GM18505 (cell line): ENCODE results near the gene TPI1.

Experiments used
- ATAC-seq: cut with Tn5 transposase; IDR thresholded peaks from one replicate; pipeline ENCODE4 v1.9.1; 2021; ENCODE audit not compliant: unreplicated experiment
- POLR2A ChIP-seq: IDR thresholded peaks from 4 replicates; pipeline ENCODE4 v1.6.1; 2011; ENCODE audit warnings: borderline replicate concordance; ENCODE audit not compliant: insufficient read depth, insufficient read length; ENCODE audit errors: extremely low read depth

TPI1 gene

DNA sequence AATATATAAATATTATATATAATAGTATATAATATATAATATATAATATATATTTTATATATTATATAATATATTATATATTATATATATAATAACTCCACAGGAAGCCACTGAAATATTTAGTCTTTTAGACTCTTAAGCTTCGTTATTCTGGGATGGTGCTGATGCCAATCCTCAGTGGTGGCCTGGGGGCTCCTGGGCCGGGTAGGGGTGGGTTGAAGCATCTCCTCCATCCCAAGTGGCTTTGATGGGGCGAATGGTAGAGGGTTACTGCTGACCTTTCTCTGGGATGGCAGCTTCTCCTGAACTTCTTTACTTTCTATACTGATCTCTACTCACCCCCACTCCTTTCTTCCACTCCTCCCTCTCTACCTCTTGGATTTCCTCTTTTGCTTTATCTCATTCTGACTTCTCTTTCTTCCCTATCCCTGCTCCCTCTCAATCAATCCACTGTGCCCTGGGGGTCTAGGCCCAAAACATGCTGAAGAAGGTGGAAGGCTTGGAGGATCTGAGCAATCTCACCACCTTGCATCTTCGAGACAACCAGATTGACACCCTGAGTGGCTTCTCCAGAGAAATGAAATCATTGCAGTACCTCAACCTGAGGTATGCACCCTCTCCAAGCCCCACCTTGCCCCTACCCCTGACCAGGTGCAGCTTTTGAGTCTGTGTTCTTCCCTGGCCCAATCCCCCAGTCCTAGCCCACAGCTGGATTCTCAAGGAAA lies 42.3 kb downstream of the TPI1 start:
- ATAC-seq, result no peak
- TF ChIP-seq POLR2A, result no peak

DNA sequence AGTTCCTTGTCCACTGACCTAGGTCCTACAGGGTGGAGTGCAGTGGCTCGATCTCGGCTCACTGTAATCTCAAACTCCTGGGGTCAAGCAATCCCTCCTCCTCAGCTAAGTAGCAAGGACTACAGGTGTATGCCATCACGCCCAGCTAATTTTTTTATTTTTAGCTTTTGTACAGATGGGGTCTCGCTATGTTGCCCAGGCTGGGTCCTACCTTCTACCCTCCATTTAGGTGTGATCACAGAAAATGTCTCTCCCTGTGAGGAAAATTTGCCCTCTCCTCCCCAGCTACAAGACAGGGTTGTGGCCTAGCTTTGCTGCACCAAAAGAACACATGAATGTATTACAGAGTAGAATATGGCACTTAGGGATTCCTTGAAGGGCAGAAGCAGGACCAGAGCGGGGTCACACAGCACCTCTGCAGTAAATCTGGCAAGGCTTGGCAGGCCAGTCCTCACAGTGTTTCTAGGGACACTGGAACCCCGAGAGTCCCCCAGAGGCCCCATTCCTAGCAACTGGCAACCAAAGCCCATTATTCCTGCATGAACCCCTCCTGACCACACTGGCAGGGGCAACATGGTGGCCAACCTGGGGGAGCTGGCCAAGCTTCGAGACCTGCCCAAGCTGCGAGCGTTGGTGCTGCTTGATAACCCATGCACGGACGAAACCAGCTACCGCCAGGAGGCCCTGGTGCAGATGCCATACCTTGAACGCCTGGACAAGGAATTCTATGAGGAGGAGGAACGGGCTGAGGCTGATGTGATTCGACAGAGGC lies 45.0 kb downstream of the TPI1 start:
- no peak for ATAC-seq
- TF ChIP-seq POLR2A, result no peak

- peak; percentile 54 for TF ChIP-seq POLR2A
- peak; percentile 71 for ATAC-seq
Observed at GRCh38 chr12:6914246-6914946, 47.1 kb downstream of the TPI1 start, which contains the start of gene ENO2. Gene ENO2, plus strand, starts transcription at chr12:6914580. Its CDS starts 1,253 bp downstream, at chr12:6915833.

GRCh38 chr12:6914947-6915788 lies 47.8 kb downstream of the TPI1 start:
- no peak for ATAC-seq
- no peak for TF ChIP-seq POLR2A

GRCh38 chr12:6915789-6916285 lies 48.5 kb downstream of the TPI1 start:
- ATAC-seq, result no peak
- no peak for TF ChIP-seq POLR2A

DNA sequence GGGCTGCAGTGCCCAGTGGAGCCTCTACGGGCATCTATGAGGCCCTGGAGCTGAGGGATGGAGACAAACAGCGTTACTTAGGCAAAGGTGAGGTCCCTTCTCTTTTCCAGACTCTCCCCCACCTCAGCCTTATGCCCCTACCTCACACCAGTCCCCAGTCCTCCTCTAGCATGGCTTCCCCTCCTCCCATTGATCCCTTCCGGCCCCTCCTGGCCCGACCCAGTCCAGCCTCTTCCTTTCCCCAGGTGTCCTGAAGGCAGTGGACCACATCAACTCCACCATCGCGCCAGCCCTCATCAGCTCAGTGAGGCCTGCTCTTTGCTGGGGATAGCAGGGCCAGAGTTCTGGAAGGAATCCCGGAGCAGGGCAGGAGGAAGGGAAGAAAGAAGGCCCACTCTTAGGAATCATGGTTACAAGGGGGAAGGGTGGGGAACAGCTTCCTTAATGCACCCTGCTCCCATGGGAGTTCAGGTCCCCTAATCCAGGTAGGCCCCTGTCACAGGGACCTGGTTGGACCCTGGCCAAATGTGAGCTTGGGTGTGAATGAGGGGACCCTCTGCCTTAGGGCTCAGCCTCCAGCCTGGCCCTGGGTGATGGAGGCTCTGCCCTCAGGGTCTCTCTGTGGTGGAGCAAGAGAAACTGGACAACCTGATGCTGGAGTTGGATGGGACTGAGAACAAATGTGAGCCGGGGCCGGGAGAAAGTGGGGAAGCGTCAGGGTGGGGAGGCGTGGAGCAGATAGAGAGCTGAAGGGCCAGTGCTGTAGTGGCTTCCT lies 49.3 kb downstream of the TPI1 start:
- no peak for TF ChIP-seq POLR2A

GRCh38 chr12:6917491-6918231 lies 50.3 kb downstream of the TPI1 start:
- no peak for TF ChIP-seq POLR2A
- no peak for ATAC-seq

More for the DNA sequence above, 49.3 kb downstream of the TPI1 start:
- no peak for ATAC-seq

DNA sequence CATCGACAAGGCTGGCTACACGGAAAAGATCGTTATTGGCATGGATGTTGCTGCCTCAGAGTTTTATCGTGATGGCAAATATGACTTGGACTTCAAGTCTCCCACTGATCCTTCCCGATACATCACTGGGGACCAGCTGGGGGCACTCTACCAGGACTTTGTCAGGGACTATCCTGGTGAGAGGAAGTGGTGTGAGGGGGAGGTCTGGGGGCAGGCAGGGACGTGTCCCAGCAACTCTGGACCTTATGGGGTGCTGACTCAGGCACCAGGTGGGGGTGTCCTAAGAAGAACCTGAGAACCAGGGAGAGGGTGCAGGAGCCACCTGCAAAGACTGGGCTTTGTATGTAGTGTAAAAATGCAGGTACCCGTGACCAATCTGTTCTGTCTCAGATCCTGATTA lies 52.3 kb downstream of the TPI1 start:
- no peak for TF ChIP-seq POLR2A
- ATAC-seq, result no peak
